ENCODE data around the gene FNDC3B. TPM values are rescaled to one million over a fixed set of nuclear protein-coding genes. Genes with fewer than 3 reads are reported as not detected.

FNDC3B gene
- total RNA-seq, 4 donors from 2014 or later: 114 to 217 (median 164) TPM

DNA sequence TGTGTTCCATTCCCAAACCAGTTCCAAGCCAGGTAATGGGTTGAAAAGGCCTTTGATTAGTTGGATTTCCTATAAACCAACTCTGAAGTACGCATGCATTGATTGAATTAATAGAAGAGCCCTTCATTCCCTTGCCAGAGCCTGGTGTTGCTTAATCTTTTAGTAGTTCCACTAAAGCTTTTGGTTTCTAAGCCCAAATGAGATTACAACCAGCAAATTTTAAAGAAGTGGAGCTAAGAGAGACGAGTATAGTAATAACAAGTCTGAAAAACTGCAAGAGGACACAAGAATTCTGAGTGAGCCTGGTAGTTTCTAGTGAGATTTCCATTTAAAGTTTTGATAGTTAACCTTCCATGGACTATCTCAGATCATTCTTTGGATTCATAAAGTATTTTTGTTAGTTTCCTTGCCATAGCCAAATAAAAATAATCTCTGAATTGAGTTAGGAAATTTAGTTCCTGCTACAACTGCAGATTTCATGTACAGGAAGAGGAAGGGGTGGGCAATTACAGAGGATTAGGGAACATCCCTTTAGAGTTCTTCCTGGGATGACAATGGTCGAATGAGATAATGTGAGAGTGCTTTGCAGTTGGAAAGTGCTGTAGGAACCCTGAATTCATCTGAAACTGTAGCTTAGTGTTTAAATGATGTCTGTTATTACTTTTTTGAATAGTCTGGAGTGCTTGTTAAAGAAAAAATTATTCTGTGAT is 136.8 kb downstream of the FNDC3B start:
- ATAC-seq (ENCODE audit: low FRiP score): no peak
- no peak for DNase-seq (ENCODE audit: low spot score)
- no peak for TF ChIP-seq CTCF (IDR thresholded peaks at IDR 0.05)

DNA sequence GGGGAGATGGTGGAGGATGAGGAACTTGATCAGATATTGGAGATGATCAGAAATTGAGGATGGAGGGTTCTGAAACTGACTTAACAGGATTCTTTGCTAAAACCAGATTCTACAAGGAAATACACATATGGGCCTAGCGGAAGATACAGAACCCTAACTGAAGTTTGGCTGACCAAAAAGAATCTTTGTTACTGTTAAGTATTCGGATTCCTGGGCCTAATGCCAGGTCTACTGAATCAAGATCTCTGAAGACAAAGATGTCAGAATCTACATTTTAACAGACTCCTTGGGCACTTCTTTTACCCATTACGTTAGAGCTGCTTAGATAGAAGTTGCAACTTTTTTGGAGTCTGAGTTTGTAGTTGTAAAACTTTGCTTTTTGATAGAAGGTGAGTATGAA is 137.7 kb downstream of the FNDC3B start:
- no peak for ATAC-seq (ENCODE audit: low FRiP score)
- no peak for DNase-seq (ENCODE audit: low spot score)
- no peak for TF ChIP-seq CTCF (IDR thresholded peaks at IDR 0.05)

DNA sequence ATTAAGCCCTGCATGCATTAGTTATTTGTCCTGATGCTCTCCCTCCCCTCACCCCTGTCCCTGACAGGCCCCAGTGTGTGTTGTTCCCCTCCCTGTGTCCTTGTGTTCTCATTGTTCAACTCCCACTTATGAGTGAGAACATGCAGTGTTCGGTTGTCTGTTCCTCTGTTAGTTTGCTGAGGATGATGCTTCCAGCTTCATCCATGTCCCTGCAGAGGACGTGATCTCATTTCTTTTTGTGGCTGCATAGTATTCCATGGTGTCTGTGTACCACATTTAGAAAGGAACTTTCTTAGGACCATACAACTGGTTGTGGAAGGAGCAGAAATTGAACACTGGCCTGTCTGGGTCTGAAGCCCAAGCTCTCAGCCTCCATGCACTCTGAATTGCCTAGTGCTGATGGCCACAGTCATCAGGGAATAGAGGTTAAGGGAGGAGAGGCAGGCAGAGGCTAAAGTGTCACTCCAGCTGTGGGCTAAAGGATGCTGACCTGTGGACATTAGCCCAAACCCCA is 138.5 kb downstream of the FNDC3B start:
- no peak for TF ChIP-seq CTCF (IDR thresholded peaks at IDR 0.05)
- ATAC-seq (ENCODE audit: low FRiP score): no peak
- DNase-seq (ENCODE audit: low spot score): no peak

- no peak for DNase-seq (ENCODE audit: low spot score)
Observed at GRCh38 chr3:172179680-172180399, 140.5 kb downstream of the FNDC3B start.

DNA sequence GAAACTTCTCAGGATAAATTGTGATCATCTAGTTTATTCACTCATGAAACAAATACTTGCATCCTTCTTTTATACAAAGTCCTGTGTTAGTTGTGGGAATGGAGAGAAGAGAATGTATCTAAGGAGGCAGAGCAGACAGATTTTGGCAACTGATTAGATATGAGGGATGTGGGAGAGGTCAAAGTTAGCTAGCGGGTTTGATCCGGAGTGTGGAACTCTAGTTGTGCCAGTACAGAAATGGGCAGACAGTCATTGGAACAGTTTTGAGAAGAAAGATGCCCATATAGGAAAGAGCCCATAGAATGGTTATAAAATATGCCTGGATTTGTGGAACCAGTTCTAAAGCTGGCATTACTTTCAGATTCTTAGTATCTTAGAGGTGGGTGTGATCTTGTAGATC is 141.1 kb downstream of the FNDC3B start:
- no peak for ATAC-seq (ENCODE audit: low FRiP score)
- no peak for DNase-seq (ENCODE audit: low spot score)
- TF ChIP-seq CTCF (IDR thresholded peaks at IDR 0.05): no peak

More at GRCh38 chr3:172179680-172180399, 140.5 kb downstream of the FNDC3B start:
- no peak for TF ChIP-seq CTCF (IDR thresholded peaks at IDR 0.05)
- no peak for ATAC-seq (ENCODE audit: low FRiP score)

DNA sequence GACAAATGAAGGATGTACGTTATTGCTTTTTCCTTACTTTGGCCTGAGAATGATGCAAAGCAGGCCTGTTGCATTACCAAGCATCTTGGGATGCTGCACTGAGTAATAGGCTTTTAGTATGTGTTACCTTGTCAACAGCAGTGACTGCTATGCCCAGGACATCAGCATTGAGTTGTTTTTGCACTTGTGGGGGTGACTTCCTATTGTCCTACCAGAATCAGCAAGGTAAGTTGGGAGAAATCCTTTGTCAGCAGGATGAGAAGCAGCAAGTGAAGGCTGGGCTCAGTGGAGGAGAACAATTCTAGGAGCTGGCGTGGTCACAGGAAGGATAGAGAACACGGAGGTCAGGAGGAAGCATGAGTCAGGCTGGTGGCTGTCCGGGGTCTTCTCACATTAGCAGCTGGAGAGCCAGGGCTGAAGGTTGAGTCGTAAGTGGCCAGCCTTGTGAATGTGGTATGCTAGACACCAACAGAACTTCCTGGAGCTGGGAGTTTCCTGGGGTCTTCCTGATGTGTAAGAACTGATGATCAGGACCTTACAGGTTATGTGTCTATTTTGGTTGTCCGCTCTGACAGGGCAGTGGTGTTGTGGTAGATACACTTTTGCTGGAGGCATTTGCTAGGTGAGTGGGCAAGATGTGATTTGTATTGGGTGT is 142.7 kb downstream of the FNDC3B start:
- ATAC-seq (ENCODE audit: low FRiP score) (no peak), DNase-seq (ENCODE audit: low spot score) (no peak)
- TF ChIP-seq CTCF (IDR thresholded peaks at IDR 0.05): no peak

All from omental fat pad (tissue), 4 donors.